ENCODE measurements around the gene KCTD10. TPM values are rescaled to one million over a fixed set of nuclear protein-coding genes. Genes with fewer than 3 reads are reported as not detected.

KCTD10 gene
- total and polyA plus RNA-seq, 7 donors, result 53.5 to 123 (median 82.8) TPM

- WGBS, 2 donors, result 86 to 92% methylated on average over 7 of the region's 7 CpGs
- Histone ChIP-seq H3K4me3 (no peak overlapping the region), H3K4me1 (no peaks in the 10 kb centered on the region), H3K27ac (no peak overlapping the region), H3K9me3 (no peaks in the 10 kb centered on the region), H3K36me3 (peaks cover 69 to 100% (median 86%) of the 10 kb centered on the region in 4 donors), H3K27me3 (no peaks in the 10 kb centered on the region)
- intact Hi-C loops (cut with DNase I), result no loop called here
- no peak for DNase-seq
- TF ChIP-seq POLR2AphosphoS5 (IDR thresholded peaks at IDR 0.05) (no peak), EP300 (IDR thresholded peaks at IDR 0.05) (no peak)
Observed at GRCh38 chr12:109488051-109488665, 11.1 kb upstream of the KCTD10 start.

DNA sequence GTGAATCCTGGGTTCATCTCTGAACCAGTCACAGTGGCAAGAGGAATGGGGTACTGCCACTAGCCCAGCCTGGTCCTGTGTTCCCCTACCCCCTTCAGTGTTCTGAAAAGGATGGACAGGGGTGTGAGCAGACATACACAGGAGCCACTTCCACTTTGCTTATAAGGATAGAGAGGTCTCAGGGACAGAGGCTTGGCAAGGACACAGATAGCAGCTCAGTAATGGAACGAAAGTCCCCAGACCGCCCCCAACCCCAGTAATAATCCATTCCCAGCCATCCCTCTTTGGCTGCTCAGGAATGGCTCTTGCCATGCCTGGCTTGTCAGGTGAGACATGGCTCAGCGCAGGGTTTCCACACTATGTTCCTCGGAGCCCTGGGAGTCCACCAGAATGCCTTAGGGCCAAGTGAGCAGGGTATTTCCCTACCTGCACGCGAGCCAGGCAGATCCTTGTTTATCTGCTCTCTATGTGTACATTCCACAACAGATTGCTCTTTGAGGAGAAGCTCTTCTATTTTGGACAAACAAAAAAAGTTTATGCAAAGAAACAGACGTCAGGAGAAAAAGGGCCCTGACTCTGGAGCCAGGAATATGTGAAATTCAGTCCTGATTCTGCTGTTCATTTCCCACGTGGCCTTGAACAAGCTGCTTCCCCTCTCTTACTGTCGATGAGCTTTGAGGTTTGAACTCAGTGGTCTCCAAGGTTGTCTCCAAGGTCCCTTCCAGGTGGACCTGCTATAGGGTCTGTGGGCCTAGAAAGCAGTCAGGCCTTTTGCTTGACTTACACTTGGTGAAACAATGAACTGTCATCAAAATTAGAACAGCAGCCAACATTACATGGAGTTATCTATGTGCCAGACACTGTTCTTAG, 10.3 kb upstream of the KCTD10 start:
- Histone ChIP-seq H3K4me1 (no peaks in the 10 kb centered on the region), H3K36me3 (peaks cover 69 to 100% (median 85%) of the 10 kb centered on the region in 4 donors), H3K27me3 (no peaks in the 10 kb centered on the region), H3K4me3 (no peak overlapping the region), H3K9me3 (no peaks in the 10 kb centered on the region), H3K27ac (no peak overlapping the region)
- intact Hi-C loops (cut with DNase I), result no loop called here
- 94 to 96% methylated on average over 9 of the region's 9 CpGs for WGBS, 2 donors
- DNase-seq, result no peak
- TF ChIP-seq CTCF (IDR thresholded peaks at IDR 0.05), result no peak

DNA sequence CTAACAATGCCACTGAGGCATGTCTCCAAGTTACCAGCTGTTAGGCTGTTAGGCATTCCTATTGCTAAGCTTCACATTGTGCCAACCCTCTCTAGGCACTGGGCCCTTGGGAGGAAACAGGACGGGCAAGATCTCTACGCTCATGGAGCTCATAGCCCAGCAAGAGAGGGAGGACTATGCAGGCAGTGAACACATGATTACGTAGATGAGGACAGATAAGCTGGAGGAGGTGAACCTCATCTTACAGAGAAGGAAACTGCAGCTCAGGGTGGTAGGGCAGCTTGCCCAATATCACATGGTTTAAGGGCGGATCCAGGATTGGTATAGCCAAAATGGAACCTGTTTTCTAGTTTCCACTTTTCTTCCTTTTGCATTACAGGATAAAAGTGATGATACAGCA, 8.1 kb upstream of the KCTD10 start:
- 85 to 98% methylated on average over 4 of the region's 4 CpGs for WGBS, 2 donors

GRCh38 chr12:109483346-109483745, 6.2 kb upstream of the KCTD10 start:
- TF ChIP-seq POLR2A (IDR thresholded peaks at IDR 0.05) (no peak), EP300 (IDR thresholded peaks at IDR 0.05) (no peak), CTCF (IDR thresholded peaks at IDR 0.05) (no peak), POLR2AphosphoS5 (IDR thresholded peaks at IDR 0.05) (no peak)
- Histone ChIP-seq H3K4me1 (peaks cover 0 to 16% (median 13%) of the 10 kb centered on the region in 4 donors), H3K4me3 (no peak overlapping the region), H3K36me3 (peaks cover 49 to 69% (median 52%) of the 10 kb centered on the region in 4 donors), H3K27ac (no peak overlapping the region), H3K9me3 (no peaks in the 10 kb centered on the region), H3K27me3 (no peaks in the 10 kb centered on the region)
- intact Hi-C loops (cut with DNase I), result no loop called here
- no peak for DNase-seq
- 95 to 96% methylated on average over 11 of the region's 11 CpGs for WGBS, 2 donors

More for the DNA sequence above, 8.1 kb upstream of the KCTD10 start:
- no peak overlapping the region for H3K4me3 ChIP-seq
- no peaks in the 10 kb centered on the region for H3K9me3 ChIP-seq
- no peak for DNase-seq
- no peaks in the 10 kb centered on the region for H3K4me1 ChIP-seq
- H3K27ac ChIP-seq, result no peak overlapping the region
- TF ChIP-seq POLR2A (IDR thresholded peaks at IDR 0.05) (no peak), EP300 (IDR thresholded peaks at IDR 0.05) (no peak), CTCF (IDR thresholded peaks at IDR 0.05) (no peak), POLR2AphosphoS5 (IDR thresholded peaks at IDR 0.05) (no peak)
- intact Hi-C loops (cut with DNase I), result no loop called here
- no peaks in the 10 kb centered on the region for H3K27me3 ChIP-seq
- H3K36me3 ChIP-seq, result peaks cover 60 to 88% (median 70%) of the 10 kb centered on the region in 4 donors

DNA sequence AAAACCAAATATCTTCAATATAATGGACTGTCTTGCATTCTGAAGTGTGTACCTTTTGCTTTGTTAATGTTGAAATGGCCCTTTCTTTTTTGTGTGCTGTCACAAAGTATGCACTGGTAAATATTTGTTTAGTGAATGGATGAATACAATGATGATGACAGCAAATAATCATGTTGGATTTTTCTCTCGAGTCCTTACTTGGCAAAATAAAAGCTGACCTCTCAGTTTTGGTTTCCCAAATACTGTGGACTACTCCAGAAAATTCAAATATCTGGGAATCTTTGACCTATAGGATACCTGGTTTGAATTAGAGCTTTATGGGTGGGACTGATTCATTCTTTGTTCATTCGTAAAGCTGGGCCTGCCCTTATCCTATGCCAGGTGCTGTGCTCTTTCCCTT, 5.8 kb upstream of the KCTD10 start:
- no peaks in the 10 kb centered on the region for H3K9me3 ChIP-seq
- no peak overlapping the region for H3K4me3 ChIP-seq
- intact Hi-C loops (cut with DNase I), result no loop called here
- no peak overlapping the region for H3K27ac ChIP-seq
- H3K4me1 ChIP-seq, result peaks cover 0 to 19% (median 17%) of the 10 kb centered on the region in 4 donors
- 59 to 86% methylated on average over 2 of the region's 2 CpGs for WGBS, 2 donors
- no peaks in the 10 kb centered on the region for H3K27me3 ChIP-seq
- DNase-seq, result no peak
- H3K36me3 ChIP-seq, result peaks cover 45 to 65% (median 48%) of the 10 kb centered on the region in 4 donors
- no peak for TF ChIP-seq POLR2A (IDR thresholded peaks at IDR 0.05)
